IPS-11a (cell line): ENCODE results near the gene ATG10.

ENCODE experiments used
- H3K4me3 ChIP-seq: one replicate; pipeline ENCODE4 v1.5.1; 2013; ENCODE audit warnings: low read depth, low read length, control low read depth

The ATG10 gene

GRCh38 chr5:82274343-82275211, 302.8 kb downstream of the ATG10 start:
- H3K4me3 ChIP-seq = no peak overlapping the region

- H3K4me3 ChIP-seq = no peak overlapping the region
These were observed 303.4 kb downstream of the ATG10 start for GRCh38 chr5:82275216-82275664.

- peak overlapping the region; percentile 73 for H3K4me3 ChIP-seq
These were observed 305.2 kb downstream of the ATG10 start for GRCh38 chr5:82276800-82277612.

GRCh38 chr5:82277613-82277986, 305.8 kb downstream of the ATG10 start:
- H3K4me3 ChIP-seq = peak overlapping the region; percentile 73

- peak within 1 kb of the TSS; percentile 73 for H3K4me3 ChIP-seq
These were observed 306.3 kb downstream of the ATG10 start, which contains the start of gene RPS23 for GRCh38 chr5:82277987-82278710. TSS of gene RPS23 (minus strand) at chr5:82278354. CDS start at chr5:82278323, 31 bp downstream.

GRCh38 chr5:82278711-82279370, 307.0 kb downstream of the ATG10 start:
- peak overlapping the region; percentile 73 for H3K4me3 ChIP-seq

- H3K4me3 ChIP-seq = no peak overlapping the region
These were observed 312.1 kb downstream of the ATG10 start for GRCh38 chr5:82283893-82284292.

GRCh38 chr5:82285206-82285605, 313.4 kb downstream of the ATG10 start:
- no peak overlapping the region for H3K4me3 ChIP-seq

- no peak overlapping the region for H3K4me3 ChIP-seq
These were observed 315.8 kb downstream of the ATG10 start for GRCh38 chr5:82287625-82288024.

GRCh38 chr5:82290005-82290404, 318.2 kb downstream of the ATG10 start:
- no peak overlapping the region for H3K4me3 ChIP-seq

GRCh38 chr5:82290908-82291307, 319.1 kb downstream of the ATG10 start:
- no peak overlapping the region for H3K4me3 ChIP-seq

GRCh38 chr5:82291420-82291819, 319.6 kb downstream of the ATG10 start:
- no peak overlapping the region for H3K4me3 ChIP-seq

- no peak overlapping the region for H3K4me3 ChIP-seq
These were observed 323.3 kb downstream of the ATG10 start for GRCh38 chr5:82295144-82295543.

- H3K4me3 ChIP-seq = no peak overlapping the region
These were observed 324.2 kb downstream of the ATG10 start for GRCh38 chr5:82295959-82296531.

- no peak overlapping the region for H3K4me3 ChIP-seq
These were observed 325.1 kb downstream of the ATG10 start for GRCh38 chr5:82296929-82297328.

GRCh38 chr5:82297711-82298110, 325.9 kb downstream of the ATG10 start:
- no peak overlapping the region for H3K4me3 ChIP-seq

- H3K4me3 ChIP-seq = no peak overlapping the region
These were observed 326.8 kb downstream of the ATG10 start for GRCh38 chr5:82298668-82299067.

- no peak overlapping the region for H3K4me3 ChIP-seq
These were observed 329.4 kb downstream of the ATG10 start for GRCh38 chr5:82301190-82301589.
